Measurements from ENCODE around the gene SLC25A14. TPM values are rescaled to one million over a fixed set of nuclear protein-coding genes. Genes with fewer than 3 reads are reported as not detected.
"Not testable (repeated sequence)": the region's sequence is repeated elsewhere in the genome, so short reads cannot be mapped to it uniquely, and the experiment has no call there.

The SLC25A14 gene
- polyA plus RNA-seq (2013, experiment 1 of 2; ENCODE audit: insufficient read length): 12.1 TPM
- polyA plus RNA-seq (2013, experiment 2 of 2; ENCODE audit: insufficient read length): 11.8 TPM

GRCh38 chrX:130339408-130340222, at the start of gene SLC25A14:
TSS of gene SLC25A14 (plus strand) at chrX:130339919. CDS start at chrX:130340279, 360 bp downstream.
- peak; percentile 69 for DNase-seq

GRCh38 chrX:130295519-130296296, 44.0 kb upstream of the SLC25A14 start:
- no peak for DNase-seq

GRCh38 chrX:130296297-130296678, 43.4 kb upstream of the SLC25A14 start:
- DNase-seq: no peak

GRCh38 chrX:130296743-130297142, 43.0 kb upstream of the SLC25A14 start:
- DNase-seq: peak; percentile 1

GRCh38 chrX:130299279-130300009, 40.3 kb upstream of the SLC25A14 start:
- DNase-seq: no peak

- DNase-seq: no peak
Observed at GRCh38 chrX:130300010-130300282, 39.8 kb upstream of the SLC25A14 start.

GRCh38 chrX:130301405-130301804, 38.3 kb upstream of the SLC25A14 start:
- DNase-seq: no peak

GRCh38 chrX:130301977-130302376, 37.7 kb upstream of the SLC25A14 start:
- no peak for DNase-seq

- no peak for DNase-seq
Observed at GRCh38 chrX:130304587-130305368, 34.9 kb upstream of the SLC25A14 start.

GRCh38 chrX:130319886-130320285, 19.8 kb upstream of the SLC25A14 start:
- DNase-seq: not testable (repeated sequence)

GRCh38 chrX:130321550-130321949, 18.2 kb upstream of the SLC25A14 start:
- DNase-seq: no peak

- no peak for DNase-seq
Observed at GRCh38 chrX:130330146-130330545, 9.6 kb upstream of the SLC25A14 start.

GRCh38 chrX:130330706-130331105, 9.0 kb upstream of the SLC25A14 start:
- peak; percentile 33 for DNase-seq

GRCh38 chrX:130336531-130336930, 3.2 kb upstream of the SLC25A14 start:
- no peak for DNase-seq

GRCh38 chrX:130338869-130339268, 850 bp upstream of the SLC25A14 start:
- not testable (repeated sequence) for DNase-seq

- DNase-seq: no peak
Observed at GRCh38 chrX:130340271-130340670, 552 bp downstream of the SLC25A14 start.

GRCh38 chrX:130343411-130343810, 3.7 kb downstream of the SLC25A14 start:
- no peak for DNase-seq

GRCh38 chrX:130347321-130347720, 7.6 kb downstream of the SLC25A14 start:
- peak; percentile 62 for DNase-seq

- DNase-seq: no peak
Observed at GRCh38 chrX:130351567-130351966, 11.8 kb downstream of the SLC25A14 start.

- not testable (repeated sequence) for DNase-seq
Observed at GRCh38 chrX:130352050-130352449, 12.3 kb downstream of the SLC25A14 start.

- no peak for DNase-seq
Observed at GRCh38 chrX:130376077-130376476, 36.4 kb downstream of the SLC25A14 start.

GRCh38 chrX:130378024-130378669, 38.4 kb downstream of the SLC25A14 start:
- no peak for DNase-seq

Data from fibroblast of skin of abdomen (primary cell).